Measurements from ENCODE around the gene TMEM179.

The TMEM179 gene

DNA sequence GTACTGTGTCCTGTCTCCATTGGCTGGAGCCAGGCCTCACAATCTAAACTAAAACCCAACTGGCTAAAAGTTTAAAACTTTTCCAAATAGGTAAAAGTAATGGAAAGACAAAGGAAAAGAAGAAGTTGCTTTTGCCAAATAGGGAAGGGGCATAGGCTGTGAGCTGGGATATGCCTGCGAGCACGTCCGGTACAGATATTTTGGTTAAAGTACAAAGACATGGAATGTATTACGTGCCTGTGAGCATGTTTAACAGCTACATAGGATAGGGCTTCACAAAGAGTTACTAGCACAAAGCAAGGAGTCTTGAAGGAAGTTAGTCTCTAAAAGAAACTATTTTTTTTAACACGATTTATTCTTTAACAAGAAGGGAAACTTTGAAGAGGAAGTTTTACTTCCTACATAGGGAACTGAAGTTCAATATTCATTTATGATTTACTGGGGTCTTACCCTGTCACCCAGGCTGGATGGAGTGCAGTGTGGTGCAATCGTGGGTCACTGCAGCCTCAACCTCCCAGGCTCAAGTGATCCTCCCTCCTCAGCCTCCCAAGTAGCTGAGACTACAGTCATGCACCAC is 43.0 kb upstream of the TMEM179 start:
- Histone ChIP-seq H3K4me2 (ENCODE audit: low read length) (peak overlapping the region; percentile 46), H3K9me3 (ENCODE audit: insufficient read depth, low read length) (no peaks in the 10 kb centered on the region), H3K27ac (ENCODE audit: low read length) (peak overlapping the region; percentile 87), H3K79me2 (ENCODE audit: low read length) (no peaks in the 10 kb centered on the region), H4K20me1 (ENCODE audit: insufficient read depth, low read length) (no peaks in the 10 kb centered on the region), H3K4me3 (ENCODE audit: low read length) (peak overlapping the region; percentile 18; the same call in 1 of the 2 replicates), H3K27me3 (ENCODE audit: low read depth, low read length) (no peaks in the 10 kb centered on the region), H3K4me1 (ENCODE audit: low read length) (peaks cover 28% of the 10 kb centered on the region), H2AFZ (ENCODE audit: low read depth, low read length) (no peak overlapping the region), H3K36me3 (replicated peaks; ENCODE audit: low read depth, low read length) (peaks cover 4% of the 10 kb centered on the region), H3K9ac (ENCODE audit: low read length) (peak overlapping the region; percentile 15; the same call in 1 of the 2 replicates)
- TF ChIP-seq EZH2phosphoT487 (IDR thresholded peaks at IDR 0.05; ENCODE audit: low read depth): no peak
- TF ChIP-seq, protein P1, sequence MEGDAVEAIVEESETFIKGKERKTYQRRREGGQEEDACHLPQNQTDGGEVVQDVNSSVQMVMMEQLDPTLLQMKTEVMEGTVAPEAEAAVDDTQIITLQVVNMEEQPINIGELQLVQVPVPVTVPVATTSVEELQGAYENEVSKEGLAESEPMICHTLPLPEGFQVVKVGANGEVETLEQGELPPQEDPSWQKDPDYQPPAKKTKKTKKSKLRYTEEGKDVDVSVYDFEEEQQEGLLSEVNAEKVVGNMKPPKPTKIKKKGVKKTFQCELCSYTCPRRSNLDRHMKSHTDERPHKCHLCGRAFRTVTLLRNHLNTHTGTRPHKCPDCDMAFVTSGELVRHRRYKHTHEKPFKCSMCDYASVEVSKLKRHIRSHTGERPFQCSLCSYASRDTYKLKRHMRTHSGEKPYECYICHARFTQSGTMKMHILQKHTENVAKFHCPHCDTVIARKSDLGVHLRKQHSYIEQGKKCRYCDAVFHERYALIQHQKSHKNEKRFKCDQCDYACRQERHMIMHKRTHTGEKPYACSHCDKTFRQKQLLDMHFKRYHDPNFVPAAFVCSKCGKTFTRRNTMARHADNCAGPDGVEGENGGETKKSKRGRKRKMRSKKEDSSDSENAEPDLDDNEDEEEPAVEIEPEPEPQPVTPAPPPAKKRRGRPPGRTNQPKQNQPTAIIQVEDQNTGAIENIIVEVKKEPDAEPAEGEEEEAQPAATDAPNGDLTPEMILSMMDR (IDR thresholded peaks at IDR 0.05; ENCODE audit: low read depth, low read length): no peak

DNA sequence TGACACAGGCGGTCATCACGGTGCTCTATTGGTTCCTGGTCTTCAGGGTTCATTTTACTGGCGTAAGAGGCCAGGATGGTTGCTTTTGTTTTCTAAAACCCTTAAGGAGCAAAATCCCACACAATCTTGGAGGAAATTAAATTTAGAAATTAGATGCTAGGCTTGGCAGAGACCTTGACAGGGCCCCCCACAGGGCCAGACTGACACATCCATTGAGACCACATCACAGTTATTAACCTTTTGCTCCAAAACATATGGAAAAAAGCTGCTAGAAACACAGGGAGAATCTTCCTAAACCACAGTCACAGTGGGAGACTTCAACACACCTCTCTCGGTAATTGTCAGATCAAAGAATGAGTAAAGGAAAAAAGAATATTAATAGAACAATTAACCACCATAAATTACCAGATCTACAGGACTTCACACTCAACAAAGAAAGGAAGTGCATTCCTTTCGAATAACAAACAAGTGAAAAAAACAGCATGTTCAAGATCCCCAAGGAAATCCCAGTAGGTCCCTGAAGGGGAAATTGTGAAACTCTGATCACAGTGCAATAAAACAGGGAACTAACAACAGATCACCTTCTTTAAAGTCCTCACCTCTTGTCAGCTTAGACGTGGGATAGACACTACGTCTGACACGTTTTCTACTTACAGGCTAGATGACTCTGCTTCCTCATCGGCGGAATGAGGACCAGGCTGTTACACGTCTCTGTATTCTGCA is 40.2 kb upstream of the TMEM179 start:
- Histone ChIP-seq H3K27ac (ENCODE audit: low read length) (no peak overlapping the region), H3K79me2 (ENCODE audit: low read length) (no peaks in the 10 kb centered on the region), H4K20me1 (ENCODE audit: insufficient read depth, low read length) (no peaks in the 10 kb centered on the region), H3K4me3 (ENCODE audit: low read length) (no peak overlapping the region), H3K9ac (ENCODE audit: low read length) (no peak overlapping the region), H3K4me2 (ENCODE audit: low read length) (no peak overlapping the region), H2AFZ (ENCODE audit: low read depth, low read length) (no peak overlapping the region), H3K27me3 (ENCODE audit: low read depth, low read length) (no peaks in the 10 kb centered on the region), H3K36me3 (replicated peaks; ENCODE audit: low read depth, low read length) (peaks cover 4% of the 10 kb centered on the region), H3K9me3 (ENCODE audit: insufficient read depth, low read length) (no peaks in the 10 kb centered on the region), H3K4me1 (ENCODE audit: low read length) (peaks cover 27% of the 10 kb centered on the region)
- TF ChIP-seq, protein P1 (IDR thresholded peaks at IDR 0.05; ENCODE audit: low read depth, low read length): no peak
- TF ChIP-seq EZH2phosphoT487 (IDR thresholded peaks at IDR 0.05; ENCODE audit: low read depth): no peak

DNA sequence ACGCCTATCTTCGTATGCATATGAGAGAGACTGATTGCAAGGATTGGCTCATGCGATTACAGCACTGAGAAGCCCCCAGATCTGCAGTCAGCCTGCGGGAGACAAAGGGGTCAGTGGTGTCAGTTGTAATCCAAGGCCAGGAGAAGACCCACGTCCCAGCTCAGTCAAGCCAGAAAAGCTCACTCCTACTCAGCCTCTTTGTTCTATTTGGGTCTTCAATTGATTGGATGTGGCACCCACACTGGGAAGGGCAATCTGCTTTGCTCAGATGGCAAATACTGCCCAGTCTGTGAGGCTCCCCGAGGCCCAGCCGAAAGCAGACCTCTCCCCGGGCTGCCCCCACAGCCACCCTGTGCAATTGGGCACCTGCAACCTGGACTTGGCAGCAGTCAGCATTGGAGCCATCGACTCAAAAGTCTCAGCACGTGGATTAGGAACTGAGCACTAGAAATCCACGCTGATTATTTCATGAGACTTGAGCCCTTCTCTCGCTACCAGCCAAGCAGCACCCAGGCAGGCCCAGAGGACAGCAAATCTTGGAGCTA is 39.6 kb upstream of the TMEM179 start:
- peaks cover 27% of the 10 kb centered on the region for H3K4me1 ChIP-seq (ENCODE audit: low read length)
- no peak overlapping the region for H3K4me2 ChIP-seq (ENCODE audit: low read length)
- no peaks in the 10 kb centered on the region for H3K27me3 ChIP-seq (ENCODE audit: low read depth, low read length)
- TF ChIP-seq, protein P1 (IDR thresholded peaks at IDR 0.05; ENCODE audit: low read depth, low read length): no peak
- TF ChIP-seq EZH2phosphoT487 (IDR thresholded peaks at IDR 0.05; ENCODE audit: low read depth): no peak
- no peak overlapping the region for H2AFZ ChIP-seq (ENCODE audit: low read depth, low read length)
- peaks cover 4% of the 10 kb centered on the region for H3K36me3 ChIP-seq (replicated peaks; ENCODE audit: low read depth, low read length)
- no peaks in the 10 kb centered on the region for H3K79me2 ChIP-seq (ENCODE audit: low read length)
- H3K27ac ChIP-seq (ENCODE audit: low read length): no peak overlapping the region
- no peak overlapping the region for H3K4me3 ChIP-seq (ENCODE audit: low read length)
- no peaks in the 10 kb centered on the region for H3K9me3 ChIP-seq (ENCODE audit: insufficient read depth, low read length)
- no peaks in the 10 kb centered on the region for H4K20me1 ChIP-seq (ENCODE audit: insufficient read depth, low read length)
- H3K9ac ChIP-seq (ENCODE audit: low read length): no peak overlapping the region

DNA sequence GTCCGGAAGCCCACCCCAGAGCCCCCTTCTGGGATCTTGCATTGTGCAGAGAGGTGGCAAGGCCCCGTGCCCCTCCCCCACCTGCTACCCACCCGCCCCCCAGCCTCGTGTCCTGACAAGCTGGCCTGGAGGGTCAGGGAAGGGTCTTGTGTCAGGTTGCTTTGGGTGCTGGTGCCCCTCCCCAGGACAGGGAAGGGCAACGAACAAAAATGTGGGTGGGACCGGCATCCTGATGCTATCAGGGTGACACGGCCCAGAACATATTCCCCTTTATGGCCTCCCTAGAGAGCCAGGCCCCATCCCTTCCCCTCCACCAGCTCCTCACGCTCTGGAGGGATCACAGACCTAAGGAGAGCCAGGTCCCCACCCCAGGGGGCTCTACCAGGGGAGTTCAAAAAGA is 38.7 kb upstream of the TMEM179 start:
- peaks cover 4% of the 10 kb centered on the region for H3K36me3 ChIP-seq (replicated peaks; ENCODE audit: low read depth, low read length)
- no peaks in the 10 kb centered on the region for H3K9me3 ChIP-seq (ENCODE audit: insufficient read depth, low read length)
- no peaks in the 10 kb centered on the region for H4K20me1 ChIP-seq (ENCODE audit: insufficient read depth, low read length)
- H3K27me3 ChIP-seq (ENCODE audit: low read depth, low read length): peaks cover 6% of the 10 kb centered on the region; the same call in 1 of the 2 replicates
- H3K79me2 ChIP-seq (ENCODE audit: low read length): no peaks in the 10 kb centered on the region
- no peak overlapping the region for H3K9ac ChIP-seq (ENCODE audit: low read length)
- H3K27ac ChIP-seq (ENCODE audit: low read length): no peak overlapping the region
- no peak for TF ChIP-seq EZH2phosphoT487 (IDR thresholded peaks at IDR 0.05; ENCODE audit: low read depth)
- TF ChIP-seq, protein P1 (IDR thresholded peaks at IDR 0.05; ENCODE audit: low read depth, low read length): no peak
- H3K4me1 ChIP-seq (ENCODE audit: low read length): peaks cover 22% of the 10 kb centered on the region
- no peak overlapping the region for H2AFZ ChIP-seq (ENCODE audit: low read depth, low read length)
- no peak overlapping the region for H3K4me3 ChIP-seq (ENCODE audit: low read length)
- no peak overlapping the region for H3K4me2 ChIP-seq (ENCODE audit: low read length)
